ENCODE data around the gene CCDC30.

Gene CCDC30

DNA sequence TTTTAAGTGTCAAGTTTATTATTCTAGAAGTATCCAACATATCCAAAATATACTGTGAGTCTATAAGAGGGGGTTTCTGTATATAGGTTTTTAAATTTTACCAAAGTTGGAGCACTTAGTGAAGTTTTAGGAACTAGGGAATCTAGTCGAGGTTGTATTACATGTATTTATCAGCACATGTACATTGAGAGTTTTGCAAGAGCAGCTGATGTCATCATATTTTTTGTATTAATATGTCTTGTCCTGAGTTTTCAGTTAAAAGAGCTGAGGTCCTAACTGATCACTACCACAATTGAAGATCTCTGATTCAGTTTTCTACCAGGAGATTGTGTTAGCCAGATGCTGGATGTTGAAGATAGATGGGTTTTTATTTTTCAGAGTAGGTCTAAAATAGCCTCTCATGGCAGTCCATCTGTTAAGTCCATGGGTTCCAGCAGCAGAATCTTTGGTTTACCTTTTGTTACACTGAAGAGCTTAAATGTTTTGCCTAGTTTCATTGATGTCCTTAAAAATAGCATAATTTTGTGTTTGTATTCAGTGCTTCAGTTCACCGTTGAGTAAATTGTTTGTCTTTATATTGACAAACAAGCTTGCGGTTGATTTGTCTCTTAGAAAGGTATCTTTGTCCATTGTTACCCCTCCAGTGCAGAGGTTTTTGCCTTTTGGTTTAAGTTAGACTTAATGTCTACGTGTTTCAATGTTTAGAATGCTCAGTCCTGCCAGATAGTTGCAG is 235.2 kb downstream of the CCDC30 start:
- DNase-seq = no peak

DNA sequence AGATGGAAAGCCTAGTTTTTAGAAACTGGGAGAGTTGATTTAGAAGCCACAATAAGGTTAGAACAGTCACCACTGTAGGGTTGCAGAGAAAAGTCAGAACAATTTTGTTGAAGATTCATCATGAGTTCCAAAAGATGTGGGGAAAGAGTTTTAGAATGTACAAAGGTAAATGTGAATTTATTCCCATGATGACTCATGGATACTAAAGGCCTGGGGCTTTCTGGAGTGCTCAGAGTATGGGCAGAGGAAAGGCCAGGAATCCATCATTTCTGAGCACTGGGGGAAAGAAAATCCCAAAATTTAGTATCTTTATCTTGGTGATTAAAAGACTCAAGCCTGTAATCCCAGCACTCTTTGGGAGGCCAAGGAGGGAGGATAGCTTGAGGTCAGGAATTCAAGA is 236.9 kb downstream of the CCDC30 start:
- no peak for DNase-seq

DNA sequence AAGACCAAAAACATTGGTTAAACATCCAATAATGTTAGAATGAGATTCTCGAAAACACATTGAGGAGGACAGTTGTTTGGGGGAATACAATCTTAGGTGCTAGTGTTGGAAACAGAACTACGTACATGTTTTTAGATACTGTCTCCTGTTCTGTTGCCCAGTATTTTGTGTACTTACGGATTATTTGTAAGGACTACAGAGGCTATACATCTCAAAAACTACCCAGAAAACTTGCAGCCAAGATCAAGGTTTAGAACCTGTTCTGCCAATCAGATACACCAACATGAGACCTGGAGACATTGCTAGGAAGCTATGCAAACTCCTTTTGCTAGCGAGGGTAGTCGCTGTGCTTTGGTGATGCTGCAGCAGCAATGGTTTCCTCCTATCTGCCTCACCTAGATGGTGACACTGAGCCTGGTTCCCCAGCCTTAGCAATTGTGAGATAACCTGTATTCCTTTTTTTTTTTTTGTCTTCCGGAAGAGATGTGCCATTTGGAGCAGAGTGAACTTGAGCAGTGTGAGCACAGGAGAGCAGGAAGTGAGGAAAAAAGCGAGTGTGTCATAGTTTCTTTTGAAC is 240.9 kb downstream of the CCDC30 start:
- DNase-seq = no peak

Measured in NCI-H226 (cell line).